GM10266 (cell line): ENCODE measurements around the gene CLPX.

ENCODE experiments used
- DNase-seq: peaks from one replicate; pipeline ENCODE4 v3.0.0; 2012; ENCODE audit errors: extremely low spot score
- CTCF ChIP-seq: IDR thresholded peaks from 2 replicates; pipeline ENCODE4 v1.5.1; 2012; ENCODE audit warnings: mild to moderate bottlenecking, low read depth; ENCODE audit not compliant: control insufficient read depth, insufficient read depth; ENCODE audit errors: missing control alignments

The CLPX gene

GRCh38 chr15:65115086-65115485 lies 70.1 kb downstream of the CLPX start, which contains the start of gene UBAP1L:
Gene UBAP1L, minus strand, starts transcription at chr15:65115200. Its CDS starts 8,985 bp downstream, at chr15:65106215.
- no peak for DNase-seq
- no peak for TF ChIP-seq CTCF

- TF ChIP-seq CTCF: no peak
- no peak for DNase-seq
Observed at GRCh38 chr15:65110676-65111292, 74.4 kb downstream of the CLPX start.

GRCh38 chr15:65106011-65106590 lies 79.0 kb downstream of the CLPX start:
- TF ChIP-seq CTCF: no peak
- no peak for DNase-seq

- DNase-seq: no peak
- TF ChIP-seq CTCF: no peak
Observed at GRCh38 chr15:65105038-65105437, 80.1 kb downstream of the CLPX start.

- no peak for TF ChIP-seq CTCF
- no peak for DNase-seq
Observed at GRCh38 chr15:65102912-65103311, 82.2 kb downstream of the CLPX start.

GRCh38 chr15:65101891-65102708 lies 83.0 kb downstream of the CLPX start:
- no peak for TF ChIP-seq CTCF
- no peak for DNase-seq
